Measurements from ENCODE around the gene KMT5C. TPM values are rescaled to one million over a fixed set of nuclear protein-coding genes. Genes with fewer than 3 reads are reported as not detected.
"Not testable (repeated sequence)": the region's sequence is repeated elsewhere in the genome, so short reads cannot be mapped to it uniquely, and the experiment has no call there.

The KMT5C gene
- total and polyA plus RNA-seq, 8 donors, result 12.9 to 27.6 (median 21.8) TPM

- no peak for TF ChIP-seq CTCF (IDR thresholded peaks at IDR 0.05)
- no peak for ATAC-seq
- H3K4me3 ChIP-seq, result peak overlapping the region in 1 of 2 donors; percentile 33
- no peak overlapping the region for H3K27ac ChIP-seq
- no peaks in the 10 kb centered on the region for H3K9me3 ChIP-seq
- no peak for DNase-seq
- H3K4me1 ChIP-seq, result peaks cover 0 to 18% of the 10 kb centered on the region in 2 donors
- intact Hi-C loops (cut with DNase I), result no loop called here
- H3K27me3 ChIP-seq, result peaks cover 0 to 23% of the 10 kb centered on the region in 2 donors
- peaks cover 0 to 21% of the 10 kb centered on the region in 2 donors for H3K36me3 ChIP-seq
Measured at GRCh38 chr19:55320844-55321419, 18.7 kb upstream of the KMT5C start.

GRCh38 chr19:55321466-55322137 is 18.1 kb upstream of the KMT5C start:
- ATAC-seq, result no peak
- no peaks in the 10 kb centered on the region for H3K9me3 ChIP-seq
- peaks cover 0 to 23% of the 10 kb centered on the region in 2 donors for H3K27me3 ChIP-seq
- peak overlapping the region in 1 of 2 donors; percentile 33 for H3K4me3 ChIP-seq
- TF ChIP-seq CTCF (IDR thresholded peaks at IDR 0.05), result no peak
- peaks cover 0 to 19% of the 10 kb centered on the region in 2 donors for H3K4me1 ChIP-seq
- no peak for DNase-seq
- H3K36me3 ChIP-seq, result peaks cover 0 to 14% of the 10 kb centered on the region in 2 donors
- no peak overlapping the region for H3K27ac ChIP-seq
- intact Hi-C loops (cut with DNase I), result no loop called here

GRCh38 chr19:55322204-55322885 is 17.3 kb upstream of the KMT5C start:
- Histone ChIP-seq H3K27me3 (peaks cover 0 to 23% of the 10 kb centered on the region in 2 donors), H3K4me3 (peak overlapping the region in 1 of 2 donors; percentile 33), H3K9me3 (no peaks in the 10 kb centered on the region), H3K4me1 (peaks cover 0 to 25% of the 10 kb centered on the region in 2 donors), H3K36me3 (peaks cover 0 to 10% of the 10 kb centered on the region in 2 donors), H3K27ac (peak overlapping the region in 1 of 2 donors; percentile 58)
- TF ChIP-seq CTCF (IDR thresholded peaks at IDR 0.05), result no peak
- intact Hi-C loops (cut with DNase I), result no loop called here
- no peak for DNase-seq
- ATAC-seq, result no peak

GRCh38 chr19:55324662-55325061 is 15.0 kb upstream of the KMT5C start:
- TF ChIP-seq CTCF (IDR thresholded peaks at IDR 0.05), result no peak
- H3K9me3 ChIP-seq, result no peaks in the 10 kb centered on the region
- H3K27ac ChIP-seq, result peak overlapping the region; percentile 69 to 73
- peaks cover 0 to 34% of the 10 kb centered on the region in 2 donors for H3K4me1 ChIP-seq
- peaks cover 0 to 20% of the 10 kb centered on the region in 2 donors for H3K27me3 ChIP-seq
- H3K4me3 ChIP-seq, result peak overlapping the region in 1 of 2 donors; percentile 35
- intact Hi-C loops (cut with DNase I), result no loop called here
- peaks cover 0 to 8% of the 10 kb centered on the region in 2 donors for H3K36me3 ChIP-seq
- ATAC-seq (no peak), DNase-seq (no peak)

GRCh38 chr19:55325172-55325571 is 14.5 kb upstream of the KMT5C start, which contains the start of gene TMEM150B:
TSS of gene TMEM150B (minus strand) at chr19:55325341. CDS start at chr19:55321036, 4,305 bp downstream.
- Histone ChIP-seq H3K36me3 (peaks cover 0 to 2% of the 10 kb centered on the region in 2 donors), H3K4me3 (peak within 1 kb of the TSS in 1 of 2 donors; percentile 35), H3K4me1 (peaks cover 0 to 39% of the 10 kb centered on the region in 2 donors), H3K9me3 (no peaks in the 10 kb centered on the region), H3K27me3 (peaks cover 0 to 15% of the 10 kb centered on the region in 2 donors), H3K27ac (peak within 1 kb of the TSS; percentile 69 to 73)
- TF ChIP-seq CTCF (IDR thresholded peaks at IDR 0.05), result no peak
- intact Hi-C loops (cut with DNase I), result no loop called here
- ATAC-seq, result peak; percentile 29
- peak in 1 of 4 donors; percentile 66 for DNase-seq

GRCh38 chr19:55328774-55329318 is 10.8 kb upstream of the KMT5C start:
- Histone ChIP-seq H3K27me3 (peaks cover 0 to 19% of the 10 kb centered on the region in 2 donors), H3K4me1 (peaks cover 0 to 40% of the 10 kb centered on the region in 2 donors)
- H3K4me3 ChIP-seq; DNase-seq; H3K36me3 ChIP-seq; H3K9me3 ChIP-seq; H3K27ac ChIP-seq; ATAC-seq; intact Hi-C loops (cut with DNase I): not testable (repeated sequence)

- H3K4me3 ChIP-seq; ATAC-seq; intact Hi-C loops (cut with DNase I); H3K36me3 ChIP-seq; DNase-seq; H3K27ac ChIP-seq; H3K9me3 ChIP-seq: not testable (repeated sequence)
- Histone ChIP-seq H3K4me1 (peaks cover 0 to 40% of the 10 kb centered on the region in 2 donors), H3K27me3 (peaks cover 0 to 25% of the 10 kb centered on the region in 2 donors)
Measured at GRCh38 chr19:55329791-55330190, 9.9 kb upstream of the KMT5C start.
